ENCODE data around the gene FARP1. TPM values are rescaled to one million over a fixed set of nuclear protein-coding genes. Genes with fewer than 3 reads are reported as not detected.

The FARP1 gene
- polyA plus RNA-seq, 2 of the 4 experiments (the other 2 are of a cell fraction), result 9.4 to 13.0 TPM

GRCh38 chr13:98284679-98285078 lies 141.8 kb downstream of the FARP1 start:
- no peak overlapping the region for H3K4me2 ChIP-seq
- no peaks in the 10 kb centered on the region for H3K4me1 ChIP-seq
- ATAC-seq (no peak), DNase-seq (ENCODE audit: low read depth in 1 of 2, low spot score in 1 of 2) (no peak), FAIRE-seq (no peak)
- no peak overlapping the region for H3K4me3 ChIP-seq
- 64% methylated on average over 4 of the region's 4 CpGs for WGBS (ENCODE audit: missing lambda C conversion rate)
- H3K27ac ChIP-seq, result no peak overlapping the region
- TF ChIP-seq BHLHE40 (IDR thresholded peaks at IDR 0.05; ENCODE audit: low read depth, low read length) (no peak), MAX (IDR thresholded peaks at IDR 0.05) (no peak), POLR2AphosphoS2 (conservative IDR thresholded peaks at IDR 0.05; ENCODE audit: low read length) (no peak), FOSL2 (IDR thresholded peaks at IDR 0.05) (no peak), FOSL2 (CRISPR knock-in tag; IDR thresholded peaks at IDR 0.05) (no peak), REST (IDR thresholded peaks at IDR 0.05) (no peak), RAD21 (conservative IDR thresholded peaks at IDR 0.05 in 1 of 2, IDR thresholded peaks at IDR 0.05 in 1 of 2) (no peak), FOSB (CRISPR knock-in tag; IDR thresholded peaks at IDR 0.05) (no peak), HDAC2 (IDR thresholded peaks at IDR 0.05) (no peak), HEYL (CRISPR knock-in tag; IDR thresholded peaks at IDR 0.05) (no peak), GATA3 (IDR thresholded peaks at IDR 0.05; ENCODE audit: borderline replicate concordance) (no peak), KDM1A (IDR thresholded peaks at IDR 0.05; ENCODE audit: low read depth) (no peak), RNF2 (IDR thresholded peaks at IDR 0.05; ENCODE audit: borderline replicate concordance, low read depth) (no peak), JUNB (IDR thresholded peaks at IDR 0.05) (no peak), USF2 (IDR thresholded peaks at IDR 0.05) (no peak), SMC3 (IDR thresholded peaks at IDR 0.05) (no peak), PBX3 (IDR thresholded peaks at IDR 0.05) (no peak)
- CTCF ChIA-PET, result no interaction called here
- no peaks in the 10 kb centered on the region for H3K9me3 ChIP-seq
- POLR2A ChIA-PET, result no interaction called here

- Histone ChIP-seq H3K4me3 (no peak overlapping the region), H3K4me2 (no peak overlapping the region), H3K27ac (no peak overlapping the region), H3K4me1 (no peaks in the 10 kb centered on the region), H3K9me3 (no peaks in the 10 kb centered on the region)
- FAIRE-seq (no peak), ATAC-seq (no peak), DNase-seq (ENCODE audit: low read depth in 1 of 2, low spot score in 1 of 2) (no peak)
- POLR2A ChIA-PET, result no interaction called here
- 74% methylated on average over 4 of the region's 4 CpGs for WGBS (ENCODE audit: missing lambda C conversion rate)
- CTCF ChIA-PET, result no interaction called here
- no peak for TF ChIP-seq CTCF (IDR thresholded peaks at IDR 0.05)
Measured at GRCh38 chr13:98285317-98285716, 142.4 kb downstream of the FARP1 start.

Data from A549 (cell line).